Epidermal melanocyte (primary cell): Measurements from ENCODE around the gene USP6NL.
"Not testable (repeated sequence)": the region's sequence is repeated elsewhere in the genome, so short reads cannot be mapped to it uniquely, and the experiment has no call there.

Experiments
- DNase-seq: peaks from one replicate; pipeline ENCODE4 v3.0.0; 2011; ENCODE audit warnings: low spot score; ENCODE audit not compliant: insufficient read length

The USP6NL gene

DNA sequence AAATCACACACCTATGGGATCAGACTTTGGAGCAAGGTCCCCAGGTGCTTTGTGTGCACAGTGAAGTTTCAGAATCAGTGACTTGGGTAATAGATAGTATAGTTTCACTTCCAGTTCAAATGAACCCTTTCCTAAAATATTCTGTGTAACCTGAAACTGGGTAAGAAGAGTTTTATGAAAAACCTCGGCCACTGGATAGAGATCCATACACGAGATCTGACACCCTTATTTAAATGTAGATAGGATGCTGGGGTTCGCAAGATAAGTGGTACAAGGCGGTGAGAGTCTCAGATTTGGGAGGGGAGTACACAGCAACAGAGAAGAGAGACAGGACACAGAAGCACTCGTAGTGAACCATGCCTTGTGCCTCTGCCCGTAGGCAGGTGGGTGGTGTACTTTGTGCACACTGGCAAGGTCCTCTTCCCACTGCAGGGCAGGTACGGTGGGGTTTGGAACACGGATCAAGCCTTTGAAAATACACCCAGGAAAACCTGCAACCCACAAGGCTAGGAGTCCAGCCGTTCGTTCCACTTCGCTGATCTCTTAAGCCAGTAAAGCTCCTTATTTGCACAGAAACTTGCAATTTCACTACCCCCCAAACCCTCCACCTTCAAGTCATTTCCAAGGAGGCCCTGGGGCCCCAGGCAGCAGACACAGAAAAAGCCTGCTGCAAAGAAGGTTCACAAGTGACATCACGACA lies 162.8 kb downstream of the USP6NL start:
- no peak for DNase-seq

DNA sequence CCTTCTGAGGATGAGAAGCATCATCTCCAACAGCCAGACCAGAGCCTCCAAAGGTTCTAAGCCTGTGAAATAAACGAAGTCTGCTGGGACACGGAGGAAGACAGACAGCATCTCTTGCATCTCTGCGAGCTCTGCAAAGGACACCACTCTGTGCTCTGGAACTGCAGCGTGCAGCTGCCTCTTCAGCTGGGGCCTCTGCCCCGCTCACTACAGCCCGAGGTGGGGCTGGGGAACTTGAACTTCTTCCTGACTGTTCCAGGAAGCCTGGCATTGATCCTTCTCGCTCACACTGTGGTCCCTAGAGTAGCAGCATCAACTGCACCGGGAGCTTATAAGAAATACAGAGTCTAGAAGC lies 163.3 kb downstream of the USP6NL start:
- DNase-seq, result no peak

DNA sequence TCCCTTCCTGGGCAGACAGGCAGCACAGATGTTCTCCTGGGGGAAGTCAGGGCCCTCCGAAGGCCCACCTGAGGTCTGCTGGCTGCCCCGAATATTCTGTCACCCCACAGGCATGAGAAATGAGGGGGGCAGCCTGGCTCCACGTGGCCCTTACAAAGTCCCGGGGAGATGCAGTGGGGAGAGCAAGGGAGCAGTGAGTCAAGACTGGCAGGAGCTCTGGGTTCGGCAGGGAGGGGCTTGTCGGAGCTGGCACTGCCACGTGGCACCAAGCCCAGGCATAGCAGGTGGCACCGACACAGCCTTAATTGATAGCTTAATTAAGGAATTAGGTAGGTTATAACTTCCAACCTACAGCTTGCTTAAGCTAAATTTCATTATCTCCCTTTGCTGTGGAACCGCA lies 163.9 kb downstream of the USP6NL start:
- DNase-seq, result no peak

DNA sequence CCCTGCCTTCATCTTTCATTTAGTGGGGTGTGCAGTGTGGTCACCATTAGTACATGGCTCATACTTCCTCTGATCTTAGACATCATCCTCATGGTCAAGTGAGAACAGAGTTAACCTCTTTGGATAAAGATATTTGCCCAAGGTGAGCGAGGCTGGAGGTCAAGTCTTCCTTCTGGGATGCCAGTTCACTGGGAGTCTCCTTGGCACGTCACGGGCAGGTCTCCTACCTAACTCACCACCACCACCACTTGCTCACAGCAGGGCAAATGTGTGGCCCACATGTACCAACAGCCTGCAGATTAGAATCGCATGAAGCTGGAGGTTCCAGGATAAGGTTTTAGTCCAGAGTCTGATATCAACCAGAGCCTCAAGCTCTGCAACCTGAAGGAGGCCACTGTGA lies 164.6 kb downstream of the USP6NL start:
- DNase-seq, result no peak

DNA sequence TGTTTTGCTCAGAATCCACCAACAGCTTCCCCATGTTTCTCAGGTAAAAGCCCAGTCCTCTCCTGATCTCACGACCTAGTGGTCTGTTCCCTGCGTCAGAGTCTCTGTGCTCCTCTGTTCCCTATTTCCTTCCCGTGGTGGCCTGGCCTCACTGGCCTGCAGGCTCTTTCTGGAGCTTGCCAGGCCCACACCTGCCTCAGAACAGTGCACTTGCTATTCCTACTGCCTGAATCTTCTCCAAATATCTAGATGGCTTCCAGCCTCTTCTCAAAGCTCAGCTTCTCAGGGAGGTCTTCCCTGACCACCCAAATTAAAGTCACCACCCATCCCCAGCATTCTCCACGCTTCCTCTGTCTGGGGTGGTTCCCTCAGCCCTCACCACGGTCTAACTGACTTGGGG lies 165.3 kb downstream of the USP6NL start:
- no peak for DNase-seq

DNA sequence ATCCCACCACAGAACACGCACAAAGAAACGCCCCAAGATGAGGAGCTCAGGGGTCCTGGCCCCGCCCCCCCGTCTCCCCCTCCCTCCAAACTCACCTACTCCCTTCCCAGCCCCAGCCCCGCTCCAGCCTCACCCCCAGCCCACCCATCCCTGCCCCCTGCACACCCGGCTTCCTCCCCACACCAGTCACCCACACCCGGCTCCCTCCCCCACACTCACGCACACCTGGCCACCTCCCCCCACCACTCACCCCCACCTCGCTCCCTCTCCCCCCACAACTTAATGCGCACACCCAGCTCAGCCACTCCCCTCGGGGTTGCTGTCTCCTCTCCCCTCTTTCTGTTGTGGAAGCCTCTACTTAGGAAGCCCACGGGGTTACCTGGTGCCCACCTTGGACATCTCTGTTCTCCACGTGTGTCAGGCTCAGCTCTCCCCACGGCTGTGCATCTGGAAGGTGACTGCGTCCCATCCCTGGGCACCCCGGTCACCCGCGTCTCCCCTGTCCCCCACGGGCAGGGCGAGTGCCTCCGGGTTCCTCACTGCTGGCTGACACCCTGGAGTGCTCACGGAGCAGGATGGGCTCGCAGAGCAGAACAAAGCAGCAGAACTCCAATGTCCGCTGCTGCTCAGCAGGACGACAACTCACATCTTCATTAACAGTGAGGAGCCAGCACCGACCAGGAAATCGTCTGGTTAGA lies 166.8 kb downstream of the USP6NL start:
- no peak for DNase-seq

DNA sequence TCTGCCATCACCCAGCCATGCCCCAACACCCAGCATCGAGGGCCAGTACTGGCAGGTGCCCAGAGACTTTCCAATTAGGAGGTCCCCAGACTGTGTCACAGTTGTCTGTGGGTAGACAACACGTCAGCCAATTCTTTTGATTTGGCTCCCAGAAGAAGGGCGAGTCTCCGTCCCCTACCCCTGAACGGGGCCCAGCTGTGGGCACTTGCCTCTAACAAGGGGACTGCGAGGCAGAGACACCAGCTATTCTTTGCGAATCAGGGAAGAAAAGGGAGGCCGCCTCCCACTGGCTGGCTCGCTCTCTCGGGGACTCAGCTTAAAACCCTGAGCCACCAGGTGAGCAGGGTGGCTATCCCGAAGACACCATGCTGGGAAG lies 167.3 kb downstream of the USP6NL start:
- no peak for DNase-seq

DNA sequence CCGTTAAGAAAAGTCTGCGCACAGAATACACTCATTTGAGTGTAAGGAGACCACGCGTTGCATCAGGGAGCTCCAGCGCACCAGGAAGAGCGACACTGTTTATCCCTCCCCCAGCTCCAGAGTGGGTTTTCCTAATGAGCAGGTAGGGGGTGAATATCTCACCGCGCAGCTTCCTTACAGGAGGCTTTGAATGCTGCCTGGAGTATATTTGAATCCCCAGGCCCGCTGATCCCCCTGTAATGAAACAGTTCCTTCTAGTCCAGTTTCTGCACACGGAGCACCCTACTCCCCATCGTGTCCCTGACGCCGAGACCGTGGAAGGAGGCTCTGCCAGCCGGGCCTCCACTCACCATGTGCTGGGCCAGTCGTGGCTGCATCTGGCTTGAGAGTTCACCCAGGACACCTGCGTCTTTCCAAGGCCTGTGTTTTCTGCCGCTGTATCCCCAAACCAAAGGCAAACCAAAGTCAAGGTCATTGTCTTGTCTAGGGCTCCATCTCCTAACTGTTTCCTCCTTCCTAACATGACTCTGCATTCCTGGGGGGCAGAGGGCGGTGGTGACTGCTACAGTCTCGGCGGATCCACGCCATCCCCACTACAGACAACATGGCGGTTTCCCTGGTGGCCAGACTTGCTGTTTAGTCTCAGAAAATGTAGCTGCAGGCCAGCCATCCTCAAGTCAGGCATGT lies 167.8 kb downstream of the USP6NL start:
- DNase-seq, result no peak

DNA sequence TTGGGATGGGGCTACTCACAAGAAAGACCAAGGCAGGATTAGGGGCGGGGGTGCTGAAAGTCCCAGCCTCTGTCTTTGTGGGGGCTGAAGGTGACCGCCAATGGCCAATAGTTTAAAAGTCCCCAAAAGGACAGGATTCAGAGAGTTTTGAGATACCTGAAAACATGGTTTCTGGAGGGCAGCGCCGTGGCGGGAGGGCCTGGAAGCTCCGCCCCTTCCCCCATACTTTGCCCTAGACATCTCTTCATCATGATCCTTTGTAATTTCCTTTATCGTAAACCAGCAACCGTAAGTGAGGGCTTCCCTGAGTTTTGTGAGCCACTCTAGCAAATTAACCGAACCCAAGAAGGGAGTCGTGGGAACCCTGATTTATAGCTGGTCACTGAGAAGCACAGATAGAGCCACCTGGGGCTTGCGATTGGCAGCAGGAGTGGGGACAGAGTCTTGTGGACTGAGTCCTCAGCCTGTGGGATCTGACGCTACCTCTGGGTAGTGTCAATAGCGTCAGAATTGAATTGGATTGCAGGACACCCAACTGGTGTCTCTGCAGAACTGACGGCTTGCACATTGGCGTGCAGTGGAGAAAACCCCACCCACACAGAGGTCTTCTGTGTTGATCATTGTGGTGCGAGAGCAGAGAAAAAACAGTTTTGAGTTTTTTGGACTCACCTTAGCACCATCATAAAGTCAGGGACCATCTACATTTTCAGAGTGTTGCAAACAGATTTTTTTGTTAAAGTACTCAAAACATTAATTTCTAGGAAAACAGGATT lies 169.3 kb downstream of the USP6NL start:
- DNase-seq, result no peak

DNA sequence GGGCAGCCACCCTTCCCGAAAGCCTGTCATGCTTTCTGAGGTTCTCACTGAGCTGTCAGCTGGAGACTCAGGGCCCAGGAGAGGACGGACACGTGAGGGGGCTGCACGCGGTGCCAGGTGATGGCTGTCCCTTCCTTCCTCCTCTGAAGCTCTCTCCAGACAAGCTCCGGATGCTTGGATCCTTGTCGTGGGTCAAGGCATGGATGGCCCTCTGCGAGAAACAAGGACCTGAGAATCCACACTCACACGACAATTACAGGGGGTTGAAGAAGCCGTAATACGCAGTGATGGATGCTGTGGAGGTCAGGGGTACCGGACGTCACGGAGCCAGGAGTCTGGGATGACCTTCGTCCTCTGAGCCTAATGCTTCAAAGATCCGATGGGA lies 170.3 kb downstream of the USP6NL start:
- no peak for DNase-seq

DNA sequence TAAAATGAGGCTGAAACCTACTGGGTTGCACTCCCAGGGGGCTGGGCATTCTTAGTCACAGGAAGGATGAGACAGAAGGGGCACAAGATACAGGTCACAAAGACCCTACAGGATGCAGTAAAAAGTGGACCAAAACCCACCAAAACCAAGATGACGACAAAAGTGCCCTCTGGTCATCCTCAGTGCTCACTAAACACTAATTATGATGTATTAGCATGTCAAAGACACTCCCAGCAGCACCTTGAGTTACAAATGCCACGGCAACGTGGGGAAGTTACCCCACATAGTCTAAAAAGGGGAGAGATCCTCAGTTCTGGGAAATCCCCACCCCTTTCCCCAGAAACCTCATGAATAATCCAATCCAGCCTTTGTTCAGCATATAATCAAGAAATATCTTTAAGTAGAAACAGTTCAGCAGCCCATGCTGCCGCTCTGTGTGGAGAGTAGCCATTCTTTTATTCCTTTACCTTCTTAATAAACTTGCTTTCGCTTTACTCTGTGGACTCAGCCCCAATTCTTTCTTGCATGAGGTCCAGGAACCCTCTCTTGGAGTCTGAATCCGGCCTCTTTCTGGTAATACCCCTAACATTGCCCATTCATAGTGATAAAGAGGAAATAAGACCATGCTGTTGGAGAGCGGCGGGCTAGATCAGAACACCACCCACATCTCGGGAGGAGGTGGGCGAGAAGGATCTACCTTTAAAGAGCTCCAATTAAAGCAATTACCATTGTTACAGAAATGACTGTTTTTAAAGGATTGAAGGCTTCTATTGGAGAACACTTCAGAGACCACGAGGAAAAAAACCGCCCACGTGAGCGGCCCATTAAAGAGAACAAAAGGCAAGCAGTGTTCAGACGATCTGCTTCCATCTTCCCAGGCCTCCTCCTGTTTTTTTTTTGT lies 170.9 kb downstream of the USP6NL start:
- DNase-seq, result no peak

DNA sequence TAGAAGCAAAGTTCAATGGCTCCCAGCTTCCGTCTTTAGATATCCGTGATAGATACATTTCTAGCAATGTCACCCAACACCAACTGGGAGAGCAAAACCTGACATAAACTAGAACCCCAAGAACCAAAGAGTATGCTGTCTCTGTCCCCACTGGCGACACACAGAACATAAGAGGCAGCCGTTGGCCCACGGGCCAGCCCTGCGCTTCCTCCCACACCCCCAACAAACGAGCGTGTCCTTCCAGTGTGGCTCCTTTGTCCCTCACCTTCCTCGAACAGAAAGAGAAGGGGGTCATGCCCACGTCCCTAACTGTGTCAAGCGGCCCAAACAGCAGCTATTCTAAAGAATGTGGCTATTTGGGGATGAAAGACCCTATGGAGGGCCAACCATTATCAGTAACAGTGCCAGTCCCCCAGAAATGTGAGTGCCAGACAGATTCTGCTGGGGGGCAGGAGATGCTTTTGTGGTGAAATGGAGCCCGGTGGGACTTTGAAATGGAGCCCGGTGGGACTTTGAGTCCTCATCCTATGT lies 171.9 kb downstream of the USP6NL start:
- no peak for DNase-seq

DNA sequence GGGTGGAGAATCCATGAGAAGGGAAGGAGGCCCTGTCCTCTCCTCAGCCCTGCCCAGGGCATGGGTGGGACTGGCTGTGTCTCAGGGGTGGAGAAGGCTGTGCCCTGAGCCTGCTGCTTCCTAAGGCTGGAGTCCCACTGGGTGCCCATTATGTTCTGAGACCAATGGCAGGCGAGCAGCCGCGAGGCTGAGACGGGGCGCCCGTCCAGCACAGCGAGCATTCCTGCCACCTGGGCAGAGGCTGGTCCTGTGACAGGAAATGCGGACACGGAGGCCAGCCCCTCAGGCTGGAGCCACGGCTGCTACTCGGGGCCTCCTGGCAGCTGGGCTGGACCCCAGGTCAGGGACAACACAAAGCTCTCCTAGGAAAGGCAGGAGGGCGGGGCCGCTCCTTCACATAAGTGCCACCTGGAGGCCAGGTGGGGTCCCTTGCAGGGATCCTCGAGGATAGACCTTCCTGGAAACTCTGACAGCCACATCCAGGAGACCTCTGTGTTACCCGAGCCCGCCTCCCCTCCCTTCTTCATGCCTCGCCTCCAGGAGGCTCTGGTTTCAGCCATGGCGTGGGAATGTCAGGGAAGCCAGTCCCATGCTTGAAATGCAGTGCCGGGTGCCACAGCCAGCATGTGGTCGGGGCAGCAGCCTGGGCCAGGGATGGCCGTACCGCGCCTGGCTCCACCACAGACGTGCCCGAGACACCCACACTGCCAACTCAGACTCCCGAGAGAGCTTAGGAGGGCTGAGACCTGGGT lies 173.9 kb downstream of the USP6NL start:
- DNase-seq, result no peak

DNA sequence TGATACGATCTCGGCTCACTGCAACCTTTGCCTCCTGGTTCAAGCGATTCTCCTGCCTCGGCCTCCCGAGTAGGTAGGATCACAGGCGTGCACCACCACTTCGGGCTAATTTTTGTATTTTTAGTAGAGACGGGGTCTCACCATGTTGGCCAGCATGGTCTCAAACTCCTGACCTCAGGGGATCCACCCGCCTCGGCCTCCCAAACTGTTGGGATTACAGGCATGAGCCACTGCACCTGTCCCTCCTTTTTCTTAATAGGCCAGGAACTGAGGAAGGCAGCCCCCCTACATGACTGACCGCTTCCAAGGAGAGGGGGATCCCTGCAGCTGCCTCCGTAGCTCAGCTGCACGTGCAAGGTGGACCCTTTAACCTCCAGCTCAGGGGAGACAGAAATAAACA lies 175.0 kb downstream of the USP6NL start:
- not testable (repeated sequence) for DNase-seq

DNA sequence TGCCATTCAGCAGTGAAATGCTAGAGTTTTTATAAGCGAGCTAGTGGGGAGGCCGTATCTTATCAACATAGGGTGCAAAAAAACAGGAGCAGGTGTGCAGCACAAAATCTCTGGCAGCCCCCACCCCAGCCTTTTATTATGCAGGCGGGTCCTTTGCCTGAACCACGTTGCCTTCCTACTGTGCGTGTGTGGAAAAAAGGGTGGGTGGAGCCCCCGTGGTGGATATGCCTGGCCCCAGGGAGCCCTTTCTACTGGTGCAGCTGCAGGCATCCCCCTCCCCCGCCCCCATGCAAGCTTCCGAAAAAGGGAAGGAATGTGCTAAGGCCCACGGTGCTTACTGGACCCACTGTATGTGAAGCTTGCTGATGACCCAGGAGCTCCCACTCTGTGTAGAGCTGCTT lies 175.9 kb downstream of the USP6NL start:
- no peak for DNase-seq

DNA sequence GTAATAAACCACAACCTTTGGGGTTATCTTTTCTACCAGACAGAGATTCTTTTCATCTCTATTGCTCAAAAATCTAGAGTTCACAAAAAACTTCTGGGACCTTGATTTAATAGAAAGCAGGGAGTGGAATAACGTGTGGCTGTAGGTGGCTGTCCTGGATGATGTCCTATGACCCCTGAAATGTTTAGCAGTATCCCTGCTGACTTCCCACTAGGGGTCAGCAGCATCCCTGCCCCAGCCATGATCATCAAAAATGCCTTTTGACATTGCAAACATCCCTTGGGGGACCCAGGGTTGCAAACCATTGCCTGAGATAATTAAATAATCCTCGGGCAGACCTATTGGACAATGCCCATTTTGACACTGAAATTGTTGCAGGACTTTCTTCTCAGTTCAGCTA lies 177.1 kb downstream of the USP6NL start:
- no peak for DNase-seq

DNA sequence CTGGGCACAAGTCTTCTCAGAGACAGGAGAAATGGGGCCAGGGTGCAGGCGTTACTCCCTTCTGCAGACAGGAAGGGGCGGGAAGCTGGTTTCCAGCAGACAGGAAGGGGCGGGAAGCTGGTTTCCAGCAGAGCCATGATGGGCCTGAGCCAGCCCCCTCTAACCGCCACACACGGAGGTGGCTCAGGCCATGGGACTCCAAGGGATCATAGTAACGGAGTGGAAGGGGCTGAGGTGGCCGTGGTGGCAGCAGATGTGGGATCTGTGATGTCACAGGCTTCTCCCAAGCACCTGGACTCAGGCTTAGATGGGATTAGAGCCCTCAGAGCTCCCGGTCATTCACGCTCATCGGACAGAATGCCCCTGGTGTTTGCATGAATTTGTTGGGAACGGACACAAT lies 177.8 kb downstream of the USP6NL start:
- DNase-seq, result no peak

DNA sequence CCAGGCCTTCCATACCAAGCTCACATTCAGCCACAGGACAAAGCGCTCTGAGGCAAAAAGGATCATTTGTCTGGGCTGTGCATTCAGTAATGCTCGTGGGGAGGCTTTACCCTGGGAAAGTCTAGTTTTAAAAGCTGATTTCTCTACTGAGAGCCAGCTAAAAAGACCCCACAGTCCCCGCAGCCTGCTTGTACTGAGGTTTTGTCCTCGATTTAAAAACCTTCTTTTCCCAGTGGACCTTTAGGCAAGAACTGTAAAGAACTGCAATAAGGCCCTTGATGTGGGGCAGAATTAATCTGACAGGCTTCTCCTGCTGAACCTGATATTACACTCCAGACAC lies 180.3 kb downstream of the USP6NL start:
- DNase-seq, result no peak

DNA sequence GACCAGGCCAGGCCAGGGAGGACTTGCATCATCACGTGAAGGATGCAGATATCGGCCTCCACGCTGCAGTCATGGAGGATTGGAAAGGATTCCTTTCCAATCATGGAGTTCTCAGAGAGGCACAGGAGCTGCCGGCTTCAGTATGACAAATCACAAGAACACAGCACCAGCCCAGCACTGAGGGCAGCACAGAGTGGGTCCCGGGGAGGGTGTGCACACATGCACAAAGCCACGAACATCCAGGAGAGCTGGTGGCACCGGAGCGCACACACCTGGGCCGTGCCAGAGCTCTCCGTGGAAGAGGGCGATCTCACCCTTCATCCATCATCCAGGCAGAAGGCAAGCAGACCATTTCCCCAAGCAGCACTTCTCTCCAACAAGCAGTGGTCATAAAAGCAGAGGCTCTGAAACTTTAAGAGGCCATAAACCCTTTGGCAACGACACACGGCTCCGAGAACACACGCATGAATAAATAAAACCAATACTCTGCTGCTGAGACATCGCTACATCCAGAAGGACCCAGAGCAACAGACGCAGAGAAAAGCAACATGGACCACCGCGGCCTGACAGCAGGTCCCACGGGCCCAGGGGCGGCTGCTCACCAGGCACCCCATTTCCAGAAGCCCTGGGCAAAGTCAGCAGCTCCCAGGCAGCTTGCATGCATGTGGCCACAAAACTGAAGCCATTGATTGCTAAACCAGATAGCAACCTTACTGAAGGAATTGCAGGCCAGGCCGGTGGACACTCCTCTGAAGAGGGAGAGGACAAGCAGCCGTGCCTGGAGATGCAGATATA lies 180.8 kb downstream of the USP6NL start:
- no peak for DNase-seq
